ENCODE data around the gene NFATC3.

DNA sequence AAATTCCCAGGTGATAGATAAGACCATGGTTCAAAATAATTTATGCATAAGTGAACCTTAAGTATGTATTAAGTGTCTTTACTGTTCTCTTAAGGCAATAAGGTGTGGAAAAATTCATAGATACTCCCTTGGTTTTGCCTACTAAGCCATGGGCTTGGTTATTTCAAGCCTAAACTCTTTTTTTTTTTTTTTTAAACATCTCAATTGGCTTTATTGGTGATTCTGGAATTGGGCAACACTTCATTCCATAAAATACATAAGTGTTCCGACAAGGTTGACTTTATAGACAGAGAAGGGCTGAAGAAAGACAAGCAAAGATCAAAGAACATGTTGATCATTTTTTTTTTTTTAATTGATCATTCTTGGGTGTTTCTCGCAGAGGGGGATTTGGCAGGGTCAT is 77.2 kb downstream of the NFATC3 start:
- no peak for TF ChIP-seq TAF1 (IDR thresholded peaks at IDR 0.05; ENCODE audit: low read depth, low read length)
- no peak for TF ChIP-seq NRF1 (IDR thresholded peaks at IDR 0.05; ENCODE audit: low read depth, low read length)

Measured in H1 (cell line).